ENCODE measurements around the gene BCR.
A peak's percentile ranks its signal among the peaks of the same experiment; 100 is the strongest.

BCR gene

GRCh38 chr22:23237841-23238240 is 57.5 kb downstream of the BCR start:
- Histone ChIP-seq H3K27me3 (ENCODE audit: insufficient read depth, poor library complexity, severe bottlenecking) (no peaks in the 10 kb centered on the region), H3K4me3 (replicated peaks; ENCODE audit: insufficient read depth, low read length) (no peak overlapping the region), H3K27ac (replicated peaks) (no peak overlapping the region)
- no peak for TF ChIP-seq SPI1 (IDR thresholded peaks at IDR 0.05; ENCODE audit: borderline replicate concordance, low read depth)
- no peak for DNase-seq (ENCODE audit: low read depth in 1 of 2, low spot score in 1 of 2)

- no peak for DNase-seq (ENCODE audit: low read depth in 1 of 2, low spot score in 1 of 2)
- TF ChIP-seq SPI1 (IDR thresholded peaks at IDR 0.05; ENCODE audit: borderline replicate concordance, low read depth) = no peak
- no peak for TF ChIP-seq CTCF (IDR thresholded peaks at IDR 0.05; ENCODE audit: insufficient read depth, low read length)
- no peak for TF ChIP-seq REST (IDR thresholded peaks at IDR 0.05; ENCODE audit: insufficient replicate concordance, low read depth)
- TF ChIP-seq GABPA (IDR thresholded peaks at IDR 0.05; ENCODE audit: low read depth) = no peak
- no peak for TF ChIP-seq POLR2AphosphoS5 (IDR thresholded peaks at IDR 0.05; ENCODE audit: low read depth)
- Histone ChIP-seq H3K27me3 (ENCODE audit: insufficient read depth, poor library complexity, severe bottlenecking) (no peaks in the 10 kb centered on the region), H3K4me3 (replicated peaks; ENCODE audit: insufficient read depth, low read length) (no peak overlapping the region), H3K27ac (replicated peaks) (no peak overlapping the region)
Measured at GRCh38 chr22:23238707-23239106, 58.4 kb downstream of the BCR start.

GRCh38 chr22:23239429-23239828 is 59.1 kb downstream of the BCR start:
- H3K27ac ChIP-seq (replicated peaks) = no peak overlapping the region
- no peak for DNase-seq (ENCODE audit: low read depth in 1 of 2, low spot score in 1 of 2)
- H3K27me3 ChIP-seq (ENCODE audit: insufficient read depth, poor library complexity, severe bottlenecking) = no peaks in the 10 kb centered on the region
- TF ChIP-seq REST (IDR thresholded peaks at IDR 0.05; ENCODE audit: insufficient replicate concordance, low read depth) (no peak), SPI1 (IDR thresholded peaks at IDR 0.05; ENCODE audit: borderline replicate concordance, low read depth) (no peak), CTCF (IDR thresholded peaks at IDR 0.05; ENCODE audit: insufficient read depth, low read length) (no peak), GABPA (IDR thresholded peaks at IDR 0.05; ENCODE audit: low read depth) (no peak), POLR2AphosphoS5 (IDR thresholded peaks at IDR 0.05; ENCODE audit: low read depth) (no peak)
- no peak overlapping the region for H3K4me3 ChIP-seq (replicated peaks; ENCODE audit: insufficient read depth, low read length)

GRCh38 chr22:23240639-23241389 is 60.5 kb downstream of the BCR start:
- Histone ChIP-seq H3K27ac (replicated peaks) (no peak overlapping the region), H3K27me3 (ENCODE audit: insufficient read depth, poor library complexity, severe bottlenecking) (no peaks in the 10 kb centered on the region), H3K4me3 (replicated peaks; ENCODE audit: insufficient read depth, low read length) (no peak overlapping the region)
- peak in 1 of 2 experiments; percentile 39 for DNase-seq (ENCODE audit: low read depth in 1 of 2, low spot score in 1 of 2)
- TF ChIP-seq POLR2AphosphoS5 (IDR thresholded peaks at IDR 0.05; ENCODE audit: low read depth) (no peak), CTCF (IDR thresholded peaks at IDR 0.05; ENCODE audit: insufficient read depth, low read length) (no peak), REST (IDR thresholded peaks at IDR 0.05; ENCODE audit: insufficient replicate concordance, low read depth) (no peak), GABPA (IDR thresholded peaks at IDR 0.05; ENCODE audit: low read depth) (no peak), SPI1 (IDR thresholded peaks at IDR 0.05; ENCODE audit: borderline replicate concordance, low read depth) (no peak)
